Rectal smooth muscle tissue (tissue), 1 donor: ENCODE measurements around the gene GCNT4.

Source experiments
- H3K27ac ChIP-seq: one replicate; pipeline ENCODE4 v1.7.0; 2013; ENCODE audit warnings: low read depth, low read length, inconsistent platforms
- H3K27me3 ChIP-seq: one replicate; pipeline ENCODE4 v1.7.0; 2013; ENCODE audit warnings: low read length; ENCODE audit not compliant: control insufficient read depth, insufficient read depth
- H3K36me3 ChIP-seq: one replicate; pipeline ENCODE4 v1.7.0; 2013; ENCODE audit warnings: low read length; ENCODE audit not compliant: control insufficient read depth, insufficient read depth
- H3K4me1 ChIP-seq: one replicate; pipeline ENCODE4 v1.7.0; 2013; ENCODE audit warnings: low read length; ENCODE audit not compliant: control insufficient read depth, insufficient read depth
- H3K4me3 ChIP-seq: one replicate; pipeline ENCODE4 v1.7.0; 2013; ENCODE audit warnings: low read length
- H3K9ac ChIP-seq: one replicate; pipeline ENCODE4 v1.7.0; 2013; ENCODE audit warnings: low read length

GCNT4 gene

GRCh38 chr5:75062925-75063531, 10.7 kb upstream of the GCNT4 start:
- Histone ChIP-seq H3K4me1 (no peaks in the 10 kb centered on the region), H3K27ac (no peak overlapping the region), H3K4me3 (no peak overlapping the region), H3K9ac (no peak overlapping the region), H3K27me3 (no peaks in the 10 kb centered on the region), H3K36me3 (no peaks in the 10 kb centered on the region)

DNA sequence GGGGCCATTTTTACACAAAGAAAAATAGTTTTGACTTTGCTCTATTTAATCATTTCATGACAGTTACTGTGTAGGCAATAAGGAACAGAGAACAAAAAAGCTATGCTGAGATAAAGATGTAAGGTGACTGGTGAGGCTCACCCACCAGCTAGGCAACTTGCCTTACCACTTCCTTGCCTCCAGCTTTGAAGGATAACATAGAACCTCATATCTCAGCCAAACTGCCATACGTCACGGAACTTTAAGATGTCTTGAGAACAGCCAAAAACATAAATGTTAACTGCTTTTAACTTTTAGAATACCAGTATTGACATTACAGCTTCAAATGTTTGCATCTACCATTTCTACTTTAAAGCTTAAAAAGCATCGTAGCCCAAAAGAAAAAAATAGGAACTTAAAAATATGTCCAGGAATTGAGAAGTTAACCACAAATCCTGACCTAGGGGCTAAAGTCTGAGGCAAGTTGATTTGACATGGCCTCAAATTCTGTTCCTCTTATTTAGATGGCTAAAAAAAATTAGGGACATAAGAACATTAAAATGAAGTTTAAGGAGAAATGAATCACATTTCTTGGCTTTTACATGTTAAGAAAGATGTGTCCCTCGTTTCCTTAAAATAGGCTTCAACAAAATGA, 7.7 kb upstream of the GCNT4 start:
- no peaks in the 10 kb centered on the region for H3K36me3 ChIP-seq
- no peaks in the 10 kb centered on the region for H3K4me1 ChIP-seq
- H3K27me3 ChIP-seq = no peaks in the 10 kb centered on the region
- H3K9ac ChIP-seq = no peak overlapping the region
- H3K27ac ChIP-seq = no peak overlapping the region
- H3K4me3 ChIP-seq = no peak overlapping the region

DNA sequence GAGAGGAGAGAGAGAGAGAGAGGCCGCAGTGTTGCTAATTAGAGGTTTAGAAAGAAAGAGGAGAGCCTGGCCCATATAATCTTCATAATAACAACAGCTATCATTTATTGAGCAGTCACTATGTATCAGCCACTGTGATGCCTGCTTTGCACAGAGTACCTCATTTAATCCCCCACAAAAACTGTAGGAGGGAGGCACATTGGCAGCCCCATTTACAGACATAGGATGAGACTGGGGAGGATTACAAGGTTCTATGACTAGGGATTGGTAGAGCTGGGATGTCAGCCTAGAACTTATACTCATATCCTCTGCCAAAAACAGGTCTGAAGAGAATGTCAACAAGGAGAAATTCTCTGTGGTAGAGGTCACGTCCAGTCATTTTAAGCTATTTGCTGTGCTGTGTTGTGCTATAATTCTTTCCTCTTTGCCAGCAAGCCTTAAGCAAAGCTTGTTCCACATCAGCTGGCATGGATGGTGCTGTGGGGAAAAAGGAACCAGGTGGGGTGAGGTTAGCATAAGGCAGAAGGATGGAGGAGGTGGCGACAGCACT, 6.7 kb upstream of the GCNT4 start:
- H3K4me3 ChIP-seq = no peak overlapping the region
- no peaks in the 10 kb centered on the region for H3K36me3 ChIP-seq
- peaks cover 7% of the 10 kb centered on the region for H3K4me1 ChIP-seq
- H3K9ac ChIP-seq = no peak overlapping the region
- no peaks in the 10 kb centered on the region for H3K27me3 ChIP-seq
- H3K27ac ChIP-seq = no peak overlapping the region

DNA sequence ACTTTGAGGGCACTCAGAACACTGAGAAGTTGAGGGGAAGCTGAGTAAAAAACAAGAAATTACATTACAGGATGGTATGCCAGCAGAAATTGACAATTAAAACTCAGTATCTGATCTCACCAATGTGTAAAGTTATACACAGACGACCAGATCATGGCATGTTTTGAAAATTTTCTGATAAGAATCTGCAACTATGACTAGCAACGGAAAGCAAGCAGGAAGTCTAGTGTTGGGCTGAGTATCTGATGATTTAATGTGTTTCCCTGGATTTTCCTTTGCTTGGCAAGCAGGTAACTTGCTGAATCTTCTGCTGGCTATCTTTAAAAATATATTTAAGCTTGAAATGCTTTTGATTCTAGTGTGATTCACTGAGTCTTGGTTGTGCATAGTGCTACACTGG, 5.2 kb upstream of the GCNT4 start:
- no peaks in the 10 kb centered on the region for H3K36me3 ChIP-seq
- H3K4me1 ChIP-seq = peaks cover 7% of the 10 kb centered on the region
- no peak overlapping the region for H3K9ac ChIP-seq
- H3K27ac ChIP-seq = no peak overlapping the region
- H3K4me3 ChIP-seq = no peak overlapping the region
- H3K27me3 ChIP-seq = no peaks in the 10 kb centered on the region

GRCh38 chr5:75055727-75056144, 3.4 kb upstream of the GCNT4 start:
- Histone ChIP-seq H3K4me1 (peaks cover 13% of the 10 kb centered on the region), H3K4me3 (no peak overlapping the region), H3K27me3 (no peaks in the 10 kb centered on the region), H3K9ac (no peak overlapping the region), H3K27ac (no peak overlapping the region), H3K36me3 (no peaks in the 10 kb centered on the region)

DNA sequence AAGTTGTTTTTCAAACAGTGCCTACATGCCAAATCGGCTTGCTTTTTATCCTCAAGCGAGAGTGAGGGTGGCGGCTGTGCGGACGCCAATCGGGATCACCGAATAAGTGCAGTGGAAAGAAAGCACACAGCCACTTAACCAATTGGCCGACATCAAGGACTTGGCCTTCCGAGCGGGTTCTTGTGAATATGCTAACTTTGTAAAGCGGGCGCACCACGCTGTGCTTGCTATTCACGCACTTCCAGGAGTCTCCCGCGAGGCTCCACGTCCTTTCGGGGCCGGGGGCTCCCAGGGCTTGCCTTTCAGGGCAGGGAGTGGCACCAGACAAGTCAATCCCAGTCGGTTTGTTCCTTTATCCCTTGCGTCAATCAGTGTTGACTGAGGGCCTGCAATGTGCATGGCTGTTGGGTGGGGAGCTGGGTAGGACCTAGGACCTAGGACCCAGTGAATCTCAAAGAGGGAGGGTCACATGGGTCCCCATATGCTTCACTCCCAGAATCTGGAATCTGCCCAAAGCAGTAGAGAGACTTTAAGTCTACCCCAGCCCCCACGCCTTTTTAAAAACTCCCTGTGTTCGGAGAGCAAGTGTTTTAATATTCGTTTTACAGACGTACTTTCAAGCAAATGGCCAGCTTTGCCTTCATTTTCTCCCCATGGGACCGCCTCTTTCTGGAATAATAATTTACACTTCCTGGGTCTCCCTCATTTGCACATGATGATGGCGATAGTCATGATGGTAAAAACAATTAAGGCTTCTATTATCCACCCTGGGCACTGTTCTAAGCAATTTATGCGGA, 2.0 kb upstream of the GCNT4 start:
- Histone ChIP-seq H3K4me1 (peaks cover 13% of the 10 kb centered on the region), H3K27me3 (no peaks in the 10 kb centered on the region), H3K4me3 (peak overlapping the region; percentile 87), H3K27ac (peak overlapping the region; percentile 76), H3K9ac (peak overlapping the region; percentile 8), H3K36me3 (no peaks in the 10 kb centered on the region)

- Histone ChIP-seq H3K4me1 (peaks cover 13% of the 10 kb centered on the region), H3K9ac (peak overlapping the region; percentile 8), H3K27ac (peak overlapping the region; percentile 76)
Measured at GRCh38 chr5:75053304-75054133, 1.2 kb upstream of the GCNT4 start.

GRCh38 chr5:75053054-75053303, 621 bp upstream of the GCNT4 start:
- Histone ChIP-seq H3K9ac (no peak overlapping the region), H3K4me1 (peaks cover 13% of the 10 kb centered on the region), H3K27me3 (no peaks in the 10 kb centered on the region), H3K36me3 (no peaks in the 10 kb centered on the region), H3K4me3 (peak overlapping the region; percentile 87), H3K27ac (peak overlapping the region; percentile 76)

More at GRCh38 chr5:75053304-75054133, 1.2 kb upstream of the GCNT4 start:
- no peaks in the 10 kb centered on the region for H3K27me3 ChIP-seq
- no peaks in the 10 kb centered on the region for H3K36me3 ChIP-seq
- peak overlapping the region; percentile 87 for H3K4me3 ChIP-seq

GRCh38 chr5:75051217-75051751, 1.1 kb downstream of the GCNT4 start:
- Histone ChIP-seq H3K4me3 (peak overlapping the region; percentile 87), H3K4me1 (peaks cover 13% of the 10 kb centered on the region), H3K9ac (no peak overlapping the region), H3K27me3 (no peaks in the 10 kb centered on the region), H3K27ac (no peak overlapping the region), H3K36me3 (no peaks in the 10 kb centered on the region)

- Histone ChIP-seq H3K36me3 (no peaks in the 10 kb centered on the region), H3K4me1 (peaks cover 13% of the 10 kb centered on the region), H3K27ac (no peak overlapping the region), H3K9ac (no peak overlapping the region), H3K27me3 (no peaks in the 10 kb centered on the region), H3K4me3 (no peak overlapping the region)
Measured at GRCh38 chr5:75050415-75050814, 1.9 kb downstream of the GCNT4 start.

DNA sequence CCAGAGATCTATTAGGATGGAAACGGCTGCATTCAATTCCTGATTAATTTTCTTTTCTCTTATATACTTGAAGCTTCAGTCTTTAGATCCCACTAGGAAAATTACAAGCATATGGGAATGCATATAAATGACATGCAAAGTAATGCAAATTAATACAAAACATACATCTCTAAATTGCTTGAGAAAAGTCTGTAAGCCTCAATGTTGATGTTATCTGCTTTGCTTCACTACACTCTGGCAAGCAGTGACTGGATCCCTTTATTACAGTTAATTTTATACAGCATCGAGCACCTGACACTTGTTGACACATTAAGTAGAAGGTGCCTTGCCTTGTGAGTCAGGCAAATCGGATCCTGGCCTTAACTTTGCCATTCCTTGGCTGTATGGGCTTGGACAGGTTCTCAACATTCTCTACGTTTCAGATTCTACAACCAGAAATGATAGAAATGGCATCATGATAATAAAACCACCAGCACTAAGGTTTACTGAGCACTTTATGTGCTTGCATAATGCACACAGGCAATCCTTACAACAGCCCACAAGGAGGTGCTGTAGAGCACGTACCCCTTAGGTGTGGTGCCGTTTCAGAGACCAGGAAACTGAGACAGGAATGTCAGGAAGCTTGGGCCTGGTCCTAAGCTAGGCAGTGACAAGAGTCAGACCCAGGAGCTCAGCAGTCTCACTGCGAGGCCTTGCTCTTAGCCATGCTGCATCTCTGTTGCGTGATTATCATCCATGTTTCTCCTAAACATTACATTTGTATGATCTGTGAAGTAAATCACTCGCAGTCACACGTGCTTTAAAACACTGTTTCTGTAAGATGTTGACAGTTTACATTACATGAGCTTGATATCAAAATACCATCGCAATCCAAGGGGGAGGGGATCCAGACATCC, 2.7 kb downstream of the GCNT4 start:
- Histone ChIP-seq H3K4me3 (no peak overlapping the region), H3K4me1 (peaks cover 11% of the 10 kb centered on the region), H3K27ac (no peak overlapping the region), H3K36me3 (no peaks in the 10 kb centered on the region), H3K27me3 (no peaks in the 10 kb centered on the region), H3K9ac (no peak overlapping the region)
